Smooth muscle cell of the brain vasculature (primary cell): ENCODE data around the gene SLC34A3.
"Not testable (repeated sequence)": the region's sequence is repeated elsewhere in the genome, so short reads cannot be mapped to it uniquely, and the experiment has no call there.

Experiments used
- DNase-seq: peaks from one replicate; pipeline ENCODE4 v3.0.0-alpha.2; 2012; ENCODE audit warnings: low read depth, low spot score

The SLC34A3 gene

DNA sequence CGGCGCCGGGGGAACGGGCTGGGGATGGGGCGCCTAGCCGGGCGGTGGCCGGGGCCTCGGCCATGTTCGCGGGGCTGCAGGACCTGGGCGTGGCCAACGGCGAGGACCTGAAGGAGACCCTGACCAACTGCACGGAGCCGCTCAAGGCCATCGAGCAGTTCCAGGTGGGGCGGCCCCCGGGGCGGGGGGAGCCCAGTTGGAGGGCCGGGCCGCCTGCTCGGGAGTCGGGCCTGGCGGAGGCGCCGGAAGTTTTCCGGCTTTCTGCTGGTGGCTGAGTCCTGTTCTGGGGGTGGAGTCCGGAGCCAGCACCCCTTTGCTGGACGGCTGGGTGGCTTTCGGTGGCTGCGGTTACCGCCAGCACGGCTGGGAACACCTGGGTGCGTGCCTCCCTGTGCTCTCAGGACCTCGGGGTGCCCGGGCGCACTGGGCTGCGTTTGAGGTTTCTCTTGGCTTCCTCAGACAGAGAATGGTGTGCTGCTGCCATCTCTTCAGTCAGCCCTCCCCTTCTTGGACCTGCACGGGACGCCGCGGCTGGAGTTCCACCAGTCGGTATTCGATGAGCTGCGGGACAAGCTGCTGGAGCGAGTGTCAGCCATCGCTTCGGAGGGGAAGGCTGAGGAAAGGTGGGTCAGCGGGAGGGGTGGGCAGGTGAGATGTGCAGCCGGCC is 24.9 kb downstream of the SLC34A3 start:
- no peak for DNase-seq

DNA sequence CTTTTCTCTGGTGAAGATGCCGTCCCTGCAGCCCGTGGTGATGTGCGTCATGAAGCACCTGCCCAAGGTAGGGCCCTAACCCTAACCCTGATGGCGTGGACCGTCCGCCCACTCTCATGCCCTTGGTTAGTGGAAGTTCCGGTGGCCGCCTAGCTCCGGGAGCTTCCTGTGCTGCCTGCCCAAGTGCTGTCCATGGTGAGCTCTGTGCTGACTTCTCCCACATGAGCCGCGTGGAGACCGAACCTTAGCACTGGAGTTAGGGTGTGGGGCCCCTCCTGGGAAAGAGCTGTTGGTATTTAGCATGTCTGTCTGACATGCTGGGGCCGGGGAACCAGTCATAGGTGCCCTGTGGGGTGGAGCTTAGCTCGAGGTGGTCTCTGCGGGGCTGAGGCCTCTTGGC is 25.7 kb downstream of the SLC34A3 start:
- DNase-seq: no peak

DNA sequence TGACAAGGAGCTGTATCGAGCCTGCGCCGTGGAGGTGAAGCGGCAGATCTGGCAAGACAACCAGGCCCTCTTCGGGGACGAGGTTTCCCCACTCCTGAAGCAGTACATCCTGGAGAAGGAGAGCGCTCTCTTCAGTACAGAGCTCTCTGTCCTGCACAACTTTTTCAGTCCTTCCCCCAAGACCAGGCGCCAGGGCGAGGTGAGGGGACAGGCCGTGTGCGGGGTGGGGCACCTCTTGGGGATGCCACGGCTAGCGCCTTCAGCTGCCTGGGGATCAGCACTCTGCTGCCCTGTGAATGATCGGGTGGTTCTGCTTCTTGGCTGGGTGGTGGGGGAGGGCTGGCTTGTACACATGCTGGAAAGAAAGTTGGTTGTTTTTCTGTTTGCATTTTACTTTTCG is 26.2 kb downstream of the SLC34A3 start:
- no peak for DNase-seq

DNA sequence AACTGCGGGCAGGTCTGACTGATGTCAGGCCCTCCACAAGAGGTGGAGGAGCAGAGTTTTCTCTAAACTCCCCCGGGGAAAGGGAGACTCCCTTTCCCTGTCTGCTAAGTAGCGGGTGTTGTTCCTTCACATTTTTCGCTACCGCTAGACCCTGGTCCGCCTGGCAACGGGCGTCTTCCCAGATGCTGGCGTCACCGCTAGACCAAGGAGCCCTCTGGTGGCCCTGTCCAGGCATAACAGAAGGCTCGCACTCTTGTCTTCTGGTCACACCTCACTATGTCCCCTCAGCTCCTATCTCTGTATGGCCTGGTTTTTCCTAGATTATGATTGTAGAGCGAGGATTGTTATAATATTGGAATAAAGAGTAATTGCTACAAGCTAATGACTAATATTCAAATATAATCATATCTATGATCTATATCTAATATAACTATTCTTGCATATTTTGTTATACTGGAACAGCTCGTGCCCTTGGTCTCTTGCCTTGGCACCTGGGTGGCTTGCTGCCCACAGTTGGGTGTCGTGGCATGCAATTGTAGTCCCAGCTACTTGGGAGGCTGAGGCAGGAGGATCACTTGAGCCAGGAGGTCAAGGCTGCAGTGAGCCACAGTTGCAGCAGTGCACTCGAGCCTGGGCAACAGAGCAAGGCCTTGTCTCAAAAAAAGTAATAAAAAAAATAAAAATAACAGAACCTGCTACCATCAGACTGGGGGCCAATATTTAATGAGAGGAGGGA is 31.6 kb downstream of the SLC34A3 start:
- DNase-seq: not testable (repeated sequence)

DNA sequence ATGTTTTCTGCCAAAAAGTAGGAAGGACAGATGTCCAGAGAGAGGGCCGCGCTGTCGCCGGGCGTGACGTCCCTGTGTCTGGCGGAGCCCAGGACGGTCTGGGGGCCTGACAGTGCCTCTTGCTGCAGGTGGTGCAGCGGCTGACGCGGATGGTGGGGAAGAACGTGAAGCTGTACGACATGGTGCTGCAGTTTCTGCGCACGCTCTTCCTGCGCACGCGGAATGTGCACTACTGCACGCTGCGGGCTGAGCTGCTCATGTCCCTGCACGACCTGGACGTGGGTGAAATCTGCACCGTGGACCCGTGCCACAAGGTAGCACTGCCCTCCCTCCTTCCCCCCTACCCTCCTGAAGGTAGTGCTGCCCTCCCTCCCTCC is 32.2 kb downstream of the SLC34A3 start:
- DNase-seq: no peak

DNA sequence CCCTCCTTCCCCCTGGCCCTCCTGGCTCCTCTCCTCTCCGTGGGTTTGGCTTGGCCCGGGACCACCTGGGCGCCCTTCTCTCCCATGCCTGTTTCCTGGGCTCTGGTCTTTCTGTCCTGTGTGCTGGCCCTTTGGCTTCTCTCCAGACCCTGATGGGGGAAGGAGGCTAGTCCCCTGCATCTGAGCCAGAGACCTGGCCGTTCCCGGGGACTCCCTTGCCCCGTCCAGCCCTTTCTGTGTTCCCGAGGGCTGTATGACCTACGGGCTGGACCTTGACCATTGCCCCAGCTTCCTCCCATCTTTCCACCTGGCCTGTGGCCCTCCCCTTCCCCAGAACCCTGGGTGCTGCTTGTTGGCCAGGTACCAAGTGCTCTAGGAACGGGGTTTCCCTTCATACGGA is 32.8 kb downstream of the SLC34A3 start:
- no peak for DNase-seq

DNA sequence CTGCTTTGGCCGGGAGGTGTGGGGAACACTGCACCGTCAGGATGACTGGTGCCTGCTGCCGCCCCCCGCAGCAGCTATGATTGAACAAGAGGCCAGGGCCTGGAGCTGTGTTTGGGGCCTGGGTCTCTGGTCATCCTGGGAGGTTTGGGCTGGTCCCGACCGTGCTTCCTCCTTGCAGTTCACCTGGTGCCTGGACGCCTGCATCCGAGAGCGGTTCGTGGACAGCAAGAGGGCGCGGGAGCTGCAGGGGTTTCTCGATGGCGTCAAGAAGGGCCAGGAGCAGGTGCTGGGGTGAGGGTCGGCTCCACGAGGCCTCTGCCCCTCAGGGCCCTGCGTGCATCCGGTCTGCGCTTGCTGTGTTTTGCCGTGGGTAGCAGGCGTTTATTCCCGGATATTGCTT is 33.4 kb downstream of the SLC34A3 start:
- no peak for DNase-seq

DNA sequence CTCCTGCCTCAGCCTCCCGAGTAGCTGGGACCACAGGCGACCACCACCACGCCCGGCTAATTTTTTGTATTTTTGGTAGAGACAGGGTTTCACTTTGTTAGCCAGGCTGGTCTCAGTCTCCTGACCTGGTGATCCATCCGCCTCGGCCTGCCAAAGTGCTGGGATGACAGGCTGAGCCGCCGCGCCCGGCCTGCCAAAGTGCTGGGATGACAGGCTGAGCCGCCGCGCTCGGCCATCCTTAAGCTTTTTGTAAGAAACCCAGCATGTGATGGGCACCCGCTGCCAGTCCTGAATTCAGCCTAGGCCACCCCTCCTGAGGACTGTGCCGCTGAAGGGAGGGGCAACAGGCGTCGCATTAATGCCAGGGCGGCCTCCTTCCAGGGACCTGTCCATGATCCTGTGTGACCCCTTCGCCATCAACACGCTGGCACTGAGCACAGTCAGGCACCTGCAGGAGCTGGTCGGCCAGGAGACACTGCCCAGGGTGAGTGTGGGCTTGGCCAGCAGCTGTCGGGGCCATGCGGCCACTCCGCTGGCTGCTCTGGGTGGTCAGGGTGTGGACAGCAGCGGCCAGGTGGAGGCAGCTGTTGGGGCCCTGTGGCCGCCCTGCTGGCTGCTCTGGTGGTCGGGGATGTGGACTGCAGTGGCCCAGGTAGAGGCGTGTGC is 34.9 kb downstream of the SLC34A3 start:
- no peak for DNase-seq

DNA sequence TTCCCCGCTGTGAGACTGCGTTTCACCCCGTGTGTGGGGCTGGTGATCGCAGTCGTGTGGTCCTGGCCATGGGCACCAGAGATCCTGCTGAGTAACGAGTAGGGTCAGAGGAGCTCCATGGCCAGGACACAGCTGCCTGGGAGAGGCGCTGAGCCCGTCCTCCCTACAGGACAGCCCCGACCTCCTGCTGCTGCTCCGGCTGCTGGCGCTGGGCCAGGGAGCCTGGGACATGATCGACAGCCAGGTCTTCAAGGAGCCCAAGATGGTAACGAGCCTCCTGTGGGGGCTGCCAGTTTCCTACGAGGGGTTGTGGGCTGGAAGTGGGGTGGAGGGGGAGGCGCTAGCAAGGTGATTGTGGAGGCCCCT is 35.4 kb downstream of the SLC34A3 start:
- no peak for DNase-seq

DNA sequence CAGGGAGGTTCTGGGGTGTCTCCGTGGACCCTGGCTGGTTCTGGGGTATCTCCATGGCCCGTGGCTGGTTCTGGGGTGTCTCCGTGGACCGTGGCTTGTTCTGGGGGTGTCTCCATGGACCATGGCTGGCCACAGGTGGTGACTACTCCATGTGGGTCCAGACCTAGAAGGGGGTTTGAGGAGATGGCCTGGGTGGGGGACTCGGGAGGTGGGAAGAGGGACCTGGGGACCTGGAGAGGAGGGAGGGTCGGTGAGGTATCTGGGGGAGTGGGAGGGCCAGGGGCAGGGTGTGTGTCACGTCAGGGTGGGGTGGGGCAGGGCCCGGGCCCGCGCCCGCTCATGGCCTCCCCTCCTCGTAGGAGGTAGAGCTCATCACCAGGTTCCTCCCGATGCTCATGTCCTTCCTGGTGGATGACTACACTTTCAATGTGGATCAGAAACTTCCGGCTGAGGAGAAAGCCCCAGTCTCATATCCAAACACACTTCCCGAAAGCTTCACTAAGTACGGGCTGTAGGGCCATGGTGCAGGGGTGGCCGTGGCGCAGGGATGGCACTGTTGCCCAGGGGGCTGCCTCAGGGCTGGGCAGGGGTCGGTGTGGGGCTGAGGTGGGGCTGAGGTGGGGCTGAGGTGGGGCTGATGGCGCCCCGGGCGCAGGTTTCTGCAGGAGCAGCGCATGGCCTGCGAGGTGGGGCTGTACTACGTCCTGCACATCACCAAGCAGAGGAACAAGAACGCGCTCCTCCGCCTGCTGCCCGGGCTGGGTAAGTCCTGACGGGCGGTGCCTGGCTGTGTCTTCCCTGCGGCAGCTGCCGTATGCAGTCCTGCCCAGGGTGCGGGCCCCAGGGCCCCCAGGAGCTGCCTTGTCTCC is 36.1 kb downstream of the SLC34A3 start:
- no peak for DNase-seq

DNA sequence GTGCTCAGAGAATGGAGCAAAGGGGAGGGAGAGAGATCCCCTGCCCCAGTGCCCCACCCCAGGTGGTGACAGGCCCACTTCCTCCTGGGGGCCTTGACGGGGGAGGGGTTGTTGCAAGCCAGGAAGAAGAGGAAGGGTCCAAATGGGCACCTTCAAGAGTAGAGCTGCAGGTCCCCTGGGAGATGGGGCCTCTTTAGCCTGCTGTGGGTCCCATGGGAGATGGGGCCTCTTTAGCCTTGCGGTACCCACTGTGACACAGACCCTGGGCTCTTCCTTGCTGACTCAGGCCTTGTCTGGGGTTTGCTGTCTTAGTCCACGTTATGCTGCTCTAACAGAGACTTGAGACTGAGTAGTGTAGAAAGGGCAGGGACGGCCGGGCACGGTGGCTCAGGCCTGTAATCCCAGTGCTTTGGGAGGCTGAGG is 37.2 kb downstream of the SLC34A3 start:
- DNase-seq: no peak

DNA sequence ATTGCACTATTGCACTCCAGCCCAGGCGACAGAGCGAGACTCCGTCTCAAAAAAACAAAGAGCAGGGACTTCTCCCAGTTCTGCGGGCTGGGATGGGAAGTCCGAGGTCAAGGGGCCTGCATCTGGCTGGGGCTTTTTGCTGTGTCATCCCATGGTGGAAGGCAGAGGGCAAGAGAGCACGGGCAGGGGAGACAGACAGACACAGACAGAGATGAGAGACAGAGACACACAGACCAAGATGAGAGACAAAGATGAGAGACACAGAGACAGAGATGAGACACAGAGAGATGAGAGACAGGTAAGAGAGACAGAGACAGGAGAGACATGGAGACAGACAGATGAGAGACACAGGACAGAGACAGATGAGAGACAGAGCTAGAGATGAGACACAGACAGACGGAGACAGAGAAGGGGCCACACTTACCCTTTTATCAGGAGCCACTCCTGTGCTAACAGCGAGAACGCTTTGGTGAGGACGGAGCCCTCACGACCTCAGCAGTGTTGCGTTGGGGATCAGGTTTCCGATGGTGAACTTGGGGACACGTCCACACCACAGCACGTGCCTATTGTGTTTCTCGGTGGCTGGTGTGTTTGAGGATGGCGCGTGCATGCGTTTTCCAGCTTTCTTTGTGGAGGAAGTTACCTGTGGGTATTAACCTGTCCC is 38.0 kb downstream of the SLC34A3 start:
- DNase-seq: no peak

DNA sequence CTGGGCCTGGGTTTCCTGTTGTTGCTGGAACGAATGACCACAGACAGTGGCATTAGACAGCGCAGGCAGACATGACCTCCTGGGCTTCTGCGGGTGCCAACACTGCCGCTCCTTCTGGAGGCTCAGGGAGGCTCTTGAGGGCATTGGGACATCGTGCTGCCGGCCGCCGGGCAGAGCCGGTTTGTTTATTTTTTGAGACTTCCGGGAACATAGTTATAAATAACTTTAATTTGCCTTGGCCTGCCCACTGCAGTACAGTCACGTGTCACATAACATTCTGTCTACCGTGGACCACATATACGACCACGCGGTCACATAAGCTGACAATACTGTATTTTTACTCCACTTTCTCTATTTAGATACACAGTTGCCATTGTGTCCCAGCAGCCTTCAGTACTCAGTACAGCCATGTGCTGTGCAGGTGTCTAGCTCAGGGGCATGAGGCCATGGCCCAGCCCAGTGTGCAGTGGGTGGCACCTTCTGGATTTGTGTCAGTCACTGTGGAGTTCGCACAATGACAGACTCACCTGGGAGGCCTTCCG is 38.6 kb downstream of the SLC34A3 start:
- DNase-seq: no peak

DNA sequence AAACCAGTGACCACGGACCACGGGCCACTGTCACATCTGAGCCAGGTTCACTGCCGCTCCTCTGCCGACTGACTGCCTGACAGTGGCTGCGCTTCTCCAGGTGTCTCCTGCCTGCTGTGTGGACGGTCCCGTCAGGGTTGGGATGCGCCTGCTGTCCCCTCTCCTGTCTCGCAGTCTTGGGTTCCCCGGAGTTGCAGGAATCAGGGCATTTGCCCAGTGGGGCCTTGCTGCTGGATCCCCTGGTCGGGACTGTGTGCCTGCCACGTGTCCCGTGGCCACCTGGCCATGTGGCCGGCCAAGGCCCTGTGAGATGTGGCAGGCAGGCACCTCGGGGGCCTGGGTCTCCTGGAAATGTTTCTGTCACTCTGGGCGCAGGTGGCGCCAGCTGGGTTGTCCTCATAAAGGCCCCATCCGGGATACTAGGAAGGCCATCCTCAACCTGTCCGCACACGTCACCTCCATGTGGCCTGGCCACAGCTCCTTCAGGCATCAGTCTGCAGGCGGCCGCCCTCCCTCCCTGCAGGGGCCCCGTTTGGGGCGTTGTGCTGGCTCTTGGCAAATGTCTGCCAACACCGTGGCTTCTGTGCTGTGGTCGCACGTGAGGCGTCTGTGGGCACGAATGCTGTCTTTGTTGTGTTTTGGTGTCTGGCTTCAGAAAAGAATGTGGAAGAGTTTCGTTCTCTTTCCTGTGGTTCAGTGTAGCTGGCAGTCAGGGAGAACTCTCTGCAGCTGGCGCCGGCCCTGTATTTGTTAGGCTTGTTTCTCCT is 40.4 kb downstream of the SLC34A3 start:
- DNase-seq: no peak

DNA sequence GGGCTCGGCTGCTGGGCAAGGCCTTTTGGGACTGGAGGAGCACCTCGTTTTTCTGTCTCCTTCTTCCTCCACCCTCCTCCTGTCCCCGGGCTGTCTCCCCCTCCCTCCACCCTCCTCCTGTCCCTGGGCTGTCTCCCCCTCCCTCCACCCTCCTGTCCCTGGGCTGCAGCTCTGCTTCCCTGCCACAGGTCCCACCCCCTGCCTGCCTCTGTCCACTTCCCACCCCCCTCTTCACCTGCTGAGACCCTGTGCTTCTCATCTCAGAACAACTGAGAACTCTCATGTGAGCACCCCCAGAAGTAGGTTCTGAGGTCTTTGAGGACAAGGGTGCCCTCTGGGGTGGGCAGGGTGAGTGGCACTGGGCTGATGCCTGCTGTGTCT is 41.0 kb downstream of the SLC34A3 start:
- no peak for DNase-seq

DNA sequence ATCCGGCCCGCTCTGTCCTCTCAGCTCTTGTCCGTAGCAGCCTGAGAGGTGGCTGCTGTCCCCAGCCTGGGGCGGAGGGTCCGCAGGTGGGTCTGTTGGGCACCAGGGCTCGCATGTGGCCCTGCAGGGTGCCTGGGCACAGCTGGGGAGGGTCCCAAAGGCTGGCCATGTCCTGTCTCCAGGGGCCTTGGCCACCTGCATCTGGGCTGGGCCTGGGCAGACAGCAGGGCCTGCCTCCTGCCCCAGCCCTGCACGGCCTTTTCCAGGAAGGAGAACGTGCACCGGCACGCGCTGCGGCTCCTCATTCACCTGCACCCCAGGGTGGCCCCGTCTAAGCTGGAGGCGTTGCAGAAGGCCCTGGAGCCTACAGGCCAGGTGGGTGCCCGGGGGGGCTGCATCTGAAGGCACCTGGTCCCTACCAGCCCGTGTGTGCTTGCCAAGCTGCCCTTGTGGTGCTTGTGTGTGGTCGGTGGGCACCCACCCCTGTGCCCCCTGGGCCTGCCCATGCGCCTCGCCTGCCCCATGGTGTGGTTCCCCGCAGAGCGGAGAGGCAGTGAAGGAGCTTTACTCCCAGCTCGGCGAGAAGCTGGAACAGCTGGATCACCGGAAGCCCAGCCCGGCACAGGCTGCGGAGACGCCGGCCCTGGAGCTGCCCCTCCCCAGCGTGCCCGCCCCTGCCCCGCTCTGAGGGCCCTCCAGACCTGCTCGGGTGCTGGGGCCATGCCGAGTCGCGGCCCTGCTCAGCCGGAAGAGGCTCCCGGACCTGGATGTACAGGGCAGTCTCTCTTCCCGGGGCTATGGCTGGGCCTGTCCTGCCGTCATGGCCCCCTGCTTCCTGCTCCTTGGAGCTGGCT is 41.8 kb downstream of the SLC34A3 start:
- no peak for DNase-seq

DNA sequence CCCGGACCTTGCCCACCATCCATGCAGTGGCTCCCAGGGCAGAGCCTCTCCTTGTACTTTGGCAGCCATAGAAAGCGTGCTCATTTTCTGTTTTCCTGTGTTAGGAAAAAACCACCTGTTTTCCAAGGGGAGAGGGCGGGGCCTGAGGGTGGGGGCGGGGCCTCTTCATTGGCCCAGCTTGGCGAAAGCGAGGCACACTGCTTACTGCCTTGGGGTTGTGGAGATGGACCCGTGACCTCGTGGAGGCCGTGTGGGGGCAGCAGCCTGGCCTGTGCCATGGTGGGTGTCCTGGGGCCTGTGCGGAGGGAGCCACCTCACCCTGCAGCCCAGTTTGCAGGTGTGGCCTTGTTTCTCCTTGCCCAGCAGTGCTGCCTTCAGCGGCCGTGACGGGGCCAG is 42.4 kb downstream of the SLC34A3 start:
- DNase-seq: no peak

DNA sequence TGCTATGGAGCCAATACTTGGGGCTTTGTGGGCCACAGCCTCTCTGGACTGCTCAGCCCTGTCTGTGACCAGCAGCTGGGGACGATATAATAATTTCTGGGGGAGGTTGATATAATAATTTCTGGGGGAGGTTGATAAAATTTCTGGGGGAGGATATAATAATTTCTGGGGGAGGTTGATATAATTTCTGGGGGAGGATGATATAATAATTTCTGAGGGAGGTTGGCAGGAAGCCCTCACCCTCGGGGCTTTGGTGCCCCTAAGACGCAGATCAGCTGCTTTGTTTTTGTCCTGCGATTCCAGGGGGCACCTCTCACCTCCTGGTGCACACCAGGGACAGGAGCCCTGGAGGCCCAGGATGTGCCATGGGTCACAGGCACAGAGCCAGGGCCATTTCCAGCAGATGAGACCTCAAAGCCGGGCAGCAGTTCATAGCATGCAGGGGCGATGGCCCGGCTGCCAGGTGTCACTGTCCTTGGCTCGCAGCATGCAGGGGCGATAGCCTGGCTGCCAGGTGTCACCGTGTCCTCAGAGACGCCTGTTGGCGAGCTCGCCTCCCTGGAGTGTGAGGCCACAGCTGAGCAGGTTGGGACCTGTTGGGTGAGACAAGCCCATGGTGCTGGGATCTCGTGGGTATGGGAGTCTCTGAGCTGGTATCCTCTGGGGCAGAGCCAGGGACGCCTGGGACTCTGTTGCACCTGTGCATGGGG is 43.1 kb downstream of the SLC34A3 start:
- no peak for DNase-seq

DNA sequence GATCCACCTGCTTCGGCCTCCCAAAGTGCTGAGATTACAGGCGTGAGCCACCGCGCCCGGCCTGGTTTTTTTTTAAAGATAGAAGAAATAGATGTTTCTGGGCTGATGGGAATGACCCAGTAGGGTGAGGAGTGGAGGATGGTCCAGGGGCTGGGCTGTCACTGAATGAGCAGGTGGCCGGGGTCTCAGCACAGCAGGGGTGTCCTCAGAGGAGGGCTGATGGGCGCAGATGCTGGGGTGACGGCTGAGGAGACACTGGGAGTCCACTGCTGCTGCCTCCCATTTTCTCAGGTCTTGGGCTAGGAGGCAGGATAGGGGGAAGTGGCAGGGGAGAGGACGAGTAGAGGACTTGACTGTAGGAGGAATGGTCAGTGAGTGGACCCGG is 44.5 kb downstream of the SLC34A3 start:
- no peak for DNase-seq
